HG02678 (cell line): Measurements from ENCODE around the gene HMGN4.
A peak's percentile ranks its signal among the peaks of the same experiment; 100 is the strongest.
"Not testable (repeated sequence)": the region's sequence is repeated elsewhere in the genome, so short reads cannot be mapped to it uniquely, and the experiment has no call there.

Experiments
- ATAC-seq: cut with Tn5 transposase; IDR thresholded peaks from one replicate; pipeline ENCODE4 v1.9.1; 2021; ENCODE audit warnings: mild to moderate bottlenecking, moderate library complexity; ENCODE audit not compliant: unreplicated experiment

HMGN4 gene

GRCh38 chr6:26537846-26538571 lies at the start of gene HMGN4:
Gene HMGN4, plus strand, starts transcription at chr6:26538366. Its CDS starts 6,841 bp downstream, at chr6:26545207.
- peak; percentile 55 for ATAC-seq

DNA sequence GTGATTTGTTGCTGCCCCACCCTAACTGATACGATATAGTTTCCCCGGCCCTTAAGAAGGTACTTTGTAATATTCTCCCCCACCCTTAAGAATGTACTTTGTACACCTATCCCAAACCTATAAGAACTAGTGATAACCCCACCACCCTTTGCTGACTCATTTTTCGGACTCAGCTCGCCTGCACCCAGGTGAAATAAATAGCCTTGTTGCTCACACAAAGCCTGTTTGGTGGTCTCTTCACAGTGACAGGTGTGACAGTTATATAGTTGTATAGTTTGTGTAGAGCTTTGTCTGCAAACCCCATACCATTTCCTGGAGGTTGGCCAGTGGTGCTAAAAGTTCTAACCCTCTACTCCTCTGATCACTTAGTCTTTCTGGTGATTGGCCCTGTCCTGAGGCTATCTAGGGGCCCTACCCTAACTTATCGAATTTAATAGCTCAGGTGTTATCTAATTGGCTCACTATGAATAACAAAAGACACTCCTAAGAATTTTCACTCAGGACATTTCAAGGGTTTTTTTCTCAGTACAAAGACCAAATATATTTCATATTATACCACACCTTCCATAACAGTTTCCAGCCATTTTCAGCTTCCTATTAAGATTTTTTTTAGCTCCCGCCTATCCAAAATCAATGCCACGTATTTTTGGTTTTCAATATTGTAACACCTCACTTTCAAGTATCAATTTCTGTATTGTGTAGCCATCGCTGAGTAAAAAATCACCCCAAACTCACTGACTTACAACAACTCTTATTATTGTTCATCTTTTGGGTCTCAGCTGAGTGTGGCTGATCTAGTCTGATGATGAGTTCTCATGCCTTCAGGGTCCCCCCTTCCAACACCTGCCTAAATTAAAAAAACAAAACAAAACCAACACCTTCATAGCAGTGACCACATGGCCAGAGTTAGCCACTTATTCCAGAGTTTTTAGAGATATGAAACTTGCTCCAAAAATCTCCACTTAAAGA lies 47.9 kb upstream of the HMGN4 start:
- no peak for ATAC-seq

DNA sequence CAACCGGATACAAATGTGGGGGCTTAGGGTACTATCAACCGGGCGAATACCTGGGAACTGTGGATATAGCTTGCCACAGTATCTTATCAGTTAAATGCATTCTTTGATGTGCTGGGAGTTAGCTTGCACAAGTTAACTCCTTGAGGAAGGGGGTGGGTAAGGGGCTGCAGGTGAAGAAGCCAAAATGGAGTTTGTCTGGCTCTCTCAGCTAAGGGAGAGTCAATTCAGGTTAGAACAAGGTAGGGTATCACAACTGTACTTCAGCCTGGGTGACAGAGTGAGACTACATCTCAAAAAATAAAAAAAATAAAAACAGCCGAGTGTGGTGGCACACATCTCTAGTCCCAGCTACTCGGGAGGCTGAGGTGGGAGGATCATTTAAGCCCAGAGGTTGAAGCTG lies 46.6 kb upstream of the HMGN4 start:
- ATAC-seq, result no peak

GRCh38 chr6:26493258-26493657 lies 44.9 kb upstream of the HMGN4 start:
- no peak for ATAC-seq

GRCh38 chr6:26494117-26494516 lies 44.0 kb upstream of the HMGN4 start:
- no peak for ATAC-seq

DNA sequence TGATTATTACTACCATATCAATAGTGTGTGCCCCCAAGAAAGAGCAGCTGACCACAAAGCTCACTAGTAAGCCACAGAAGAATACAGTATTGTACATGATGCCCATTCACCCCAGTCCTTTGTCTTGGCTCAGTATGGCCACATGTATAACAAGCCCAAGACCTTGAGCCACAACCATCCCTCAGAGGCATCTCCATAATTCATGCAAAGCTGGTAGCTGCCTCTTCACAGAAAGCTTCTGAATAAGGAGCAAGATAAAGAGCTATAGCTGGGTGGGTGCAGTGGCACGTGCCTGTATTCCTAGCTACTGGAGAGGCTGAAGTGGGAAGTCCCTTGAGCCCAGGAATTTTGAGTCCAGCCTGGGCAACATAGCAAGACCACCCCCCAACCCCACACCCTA lies 42.9 kb upstream of the HMGN4 start:
- ATAC-seq, result no peak

DNA sequence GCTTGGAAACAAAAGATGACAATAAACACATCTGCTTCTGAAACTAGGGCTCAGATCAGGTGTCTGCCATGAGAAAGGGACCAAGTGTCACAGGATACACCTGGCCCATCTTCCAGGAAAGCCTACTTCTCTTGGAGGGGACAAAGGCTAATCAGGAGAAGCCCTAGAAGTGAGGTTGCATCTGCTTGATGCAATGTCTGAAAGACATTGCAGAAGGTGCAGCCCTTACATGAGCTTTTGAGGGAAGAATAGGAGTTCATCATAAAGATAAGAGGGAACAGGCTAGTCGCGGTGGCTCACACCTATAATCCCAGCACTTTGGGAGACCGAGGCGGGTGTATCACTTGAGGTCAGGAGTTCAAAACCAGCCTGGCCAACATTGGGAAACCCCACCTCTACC lies 40.6 kb upstream of the HMGN4 start:
- ATAC-seq, result no peak

DNA sequence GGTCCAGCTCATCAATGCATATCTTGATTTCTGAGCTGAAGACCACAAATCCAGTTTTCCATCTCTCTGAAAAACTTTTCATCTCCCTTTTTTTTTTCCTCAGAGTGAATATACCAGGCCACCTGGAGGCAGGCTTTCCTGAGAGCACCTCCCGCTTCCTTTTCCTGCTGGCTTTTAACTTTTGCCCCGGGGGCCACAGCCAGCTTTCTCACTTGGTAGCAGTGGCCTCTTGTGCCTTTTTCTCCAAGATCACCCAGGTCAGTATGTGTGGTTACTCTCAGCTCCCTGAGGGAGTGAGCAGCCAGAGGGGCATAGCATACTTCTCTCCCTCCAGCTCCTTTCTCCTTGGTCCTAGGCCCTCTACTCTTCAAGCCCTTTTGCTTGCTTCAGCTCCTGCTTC lies 38.1 kb upstream of the HMGN4 start, which contains the start of gene BTN1A1:
BTN1A1 (plus strand) TSS at position 202 of the 400 bp plus-strand sequence. CDS start 984 bp downstream, outside the sequence.
- ATAC-seq, result no peak

DNA sequence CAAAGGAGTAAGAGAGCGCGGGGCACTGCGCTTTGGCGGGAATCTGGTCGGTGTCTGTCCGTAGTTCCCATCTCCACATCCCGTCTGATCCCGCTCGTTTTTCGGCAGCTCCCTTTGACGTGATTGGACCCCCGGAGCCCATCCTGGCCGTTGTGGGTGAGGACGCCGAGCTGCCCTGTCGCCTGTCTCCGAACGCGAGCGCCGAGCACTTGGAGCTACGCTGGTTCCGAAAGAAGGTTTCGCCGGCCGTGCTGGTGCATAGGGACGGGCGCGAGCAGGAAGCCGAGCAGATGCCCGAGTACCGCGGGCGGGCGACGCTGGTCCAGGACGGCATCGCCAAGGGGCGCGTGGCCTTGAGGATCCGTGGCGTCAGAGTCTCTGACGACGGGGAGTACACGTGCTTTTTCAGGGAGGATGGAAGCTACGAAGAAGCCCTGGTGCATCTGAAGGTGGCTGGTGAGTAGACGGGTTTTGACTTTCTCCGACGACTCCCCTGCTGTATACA lies 36.6 kb upstream of the HMGN4 start:
- no peak for ATAC-seq

GRCh38 chr6:26502165-26502564 lies 36.0 kb upstream of the HMGN4 start:
- ATAC-seq, result no peak

- ATAC-seq, result no peak
Observed at GRCh38 chr6:26502626-26503025, 35.5 kb upstream of the HMGN4 start.

- no peak for ATAC-seq
Observed at GRCh38 chr6:26507658-26508057, 30.5 kb upstream of the HMGN4 start.

GRCh38 chr6:26511033-26511432 lies 27.1 kb upstream of the HMGN4 start:
- not testable (repeated sequence) for ATAC-seq

GRCh38 chr6:26514984-26515383 lies 23.2 kb upstream of the HMGN4 start:
- no peak for ATAC-seq

GRCh38 chr6:26516481-26517427 lies 21.4 kb upstream of the HMGN4 start:
- ATAC-seq, result no peak

DNA sequence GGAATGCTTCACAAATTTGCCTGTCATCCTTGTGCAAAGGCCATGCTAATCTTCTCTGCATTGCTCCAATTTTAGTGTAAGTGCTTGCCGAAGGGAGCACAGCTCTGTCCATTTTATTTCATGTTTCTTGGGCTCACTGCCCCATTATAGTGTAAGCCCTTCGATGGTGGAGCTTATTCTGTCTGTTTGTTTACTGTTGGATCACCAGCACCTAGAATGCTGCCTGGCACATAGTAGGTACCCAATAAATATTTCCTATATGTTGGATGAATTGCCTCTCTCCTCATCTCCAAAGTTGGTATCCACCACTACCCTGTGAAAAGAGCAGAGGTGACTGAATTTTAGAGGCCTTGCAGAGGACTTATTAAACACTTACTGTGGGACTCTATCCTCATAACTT lies 18.8 kb upstream of the HMGN4 start:
- no peak for ATAC-seq

DNA sequence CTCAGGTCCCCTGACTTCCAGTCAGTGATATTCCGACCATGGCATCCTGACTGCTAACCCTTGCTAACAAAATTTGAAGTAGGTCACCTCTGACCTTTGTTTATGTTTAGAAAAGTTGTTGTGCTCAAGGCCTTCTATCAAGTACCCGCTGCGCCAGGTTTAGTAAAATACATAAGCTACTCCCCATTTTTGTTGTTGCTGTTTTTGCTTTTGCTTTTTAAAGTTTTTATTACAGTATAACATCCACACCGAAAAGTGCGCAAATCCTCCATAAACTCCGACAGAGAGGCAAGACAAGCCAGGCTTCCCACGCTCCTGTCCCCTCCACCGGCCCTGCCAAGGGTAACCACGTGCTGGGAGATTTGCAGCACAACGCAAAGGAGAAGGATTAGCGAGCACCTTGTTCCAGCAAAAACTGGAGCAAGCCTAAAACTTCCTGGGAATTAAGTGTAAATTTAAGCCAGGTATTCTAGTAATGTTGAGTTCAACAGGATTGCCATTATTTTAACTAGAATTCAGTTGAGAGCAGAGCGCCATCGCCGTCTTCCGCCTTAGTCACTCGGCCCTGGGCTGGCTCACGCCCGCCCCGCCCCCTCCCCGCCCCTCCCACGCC lies 17.8 kb upstream of the HMGN4 start:
- ATAC-seq, result peak; percentile 32

DNA sequence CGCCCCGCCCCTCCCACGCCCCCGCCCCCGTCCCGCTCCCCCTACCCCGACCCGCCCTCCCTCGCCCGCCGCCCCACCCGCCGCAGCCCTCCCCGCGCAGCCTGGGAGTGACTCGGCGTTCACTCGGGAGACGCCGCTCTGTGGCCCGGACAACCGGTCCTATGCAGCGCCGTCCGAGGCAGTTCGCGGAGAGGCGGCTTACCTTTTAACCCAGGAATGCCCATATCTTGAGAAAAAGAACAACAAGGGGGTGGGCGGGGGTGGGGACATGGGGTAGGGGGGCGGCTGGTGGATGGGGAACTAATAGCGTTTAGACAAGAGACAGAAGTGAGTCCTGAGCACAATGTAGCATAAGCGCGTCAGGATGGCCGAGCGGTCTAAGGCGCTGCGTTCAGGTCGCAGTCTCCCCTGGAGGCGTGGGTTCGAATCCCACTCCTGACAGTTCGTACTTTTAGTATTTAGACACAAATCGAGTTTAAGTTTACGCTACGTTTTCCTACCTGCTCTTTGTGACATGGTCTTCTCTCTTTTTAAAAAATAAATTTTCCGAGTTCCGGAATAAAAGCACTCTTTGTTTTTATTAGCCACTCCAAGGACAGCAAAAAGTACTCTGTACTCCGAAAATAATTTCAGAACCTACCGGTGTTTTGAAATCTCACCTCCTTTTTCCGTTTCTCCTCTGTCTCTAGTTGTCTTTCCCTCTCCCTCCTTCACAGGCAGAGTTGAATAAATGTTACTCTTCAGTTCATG lies 17.1 kb upstream of the HMGN4 start:
- ATAC-seq, result peak; percentile 49
